ENCODE measurements around the gene CRYBA4. TPM values are rescaled to one million over a fixed set of nuclear protein-coding genes. Genes with fewer than 3 reads are reported as not detected.

CRYBA4 gene
- total and polyA plus RNA-seq, 5 experiments from 2014 or later = 0.43 TPM; not detected in 4

Other genes starting within 250 kb of the CRYBA4 start
- 1 to 10 TPM; 2.9 to 3.5 TPM for gene ASPHD2, start 192.7 kb upstream of the CRYBA4 start, total RNA-seq
- 1 to 10 TPM; 2.3 to 3.1 (median 2.5) TPM for gene ASPHD2, start 192.7 kb upstream of the CRYBA4 start, polyA plus RNA-seq
- 10 to 100 TPM; 63.9 to 64.3 TPM for gene HPS4, start 138.2 kb upstream of the CRYBA4 start, total RNA-seq
- 10 to 100 TPM; 10.5 to 18.4 (median 16.2) TPM for gene HPS4, start 138.2 kb upstream of the CRYBA4 start, polyA plus RNA-seq
- 10 to 100 TPM; 21.4 to 24.6 TPM for gene SRRD, start 138.1 kb upstream of the CRYBA4 start, total RNA-seq
- gene SRRD, start 138.1 kb upstream of the CRYBA4 start, polyA plus RNA-seq = 10 to 100 TPM; 17.1 to 27.0 (median 17.9) TPM
- 10 to 100 TPM; 56.2 to 67.8 TPM for gene TFIP11, start 109.5 kb upstream of the CRYBA4 start, total RNA-seq
- 10 to 100 TPM; 15.3 to 33.9 (median 22.3) TPM for gene TFIP11, start 109.5 kb upstream of the CRYBA4 start, polyA plus RNA-seq
- 10 to 100 TPM; 40.8 to 43.2 TPM for gene TPST2, start 31.8 kb upstream of the CRYBA4 start, total RNA-seq
- gene TPST2, start 31.8 kb upstream of the CRYBA4 start, polyA plus RNA-seq = 100 to 1,000 TPM in 2 of 3 donors, 10 to 100 TPM in 1; 87.9 to 134 (median 126) TPM
- not detected for gene CRYBB1, start 3.9 kb upstream of the CRYBA4 start, total RNA-seq
- gene CRYBB1, start 3.9 kb upstream of the CRYBA4 start, polyA plus RNA-seq = not detected
- 100 to 1,000 TPM; 357 to 362 TPM for gene MIAT, start 35.6 kb downstream of the CRYBA4 start, total RNA-seq
- gene MIAT, start 35.6 kb downstream of the CRYBA4 start, polyA plus RNA-seq = under 1 TPM; 0.06 to 0.76 (median 0.63) TPM

Measured in naive thymus-derived CD8-positive, alpha-beta T cell (primary cell).